Spinal cord (tissue), 10 donors: ENCODE results near the gene INTS1. TPM values are rescaled to one million over a fixed set of nuclear protein-coding genes. Genes with fewer than 3 reads are reported as not detected.

Experiments used
- DNase-seq, 6 donors: peaks; one replicate each; pipeline versions ENCODE4 v3.0.0 to v3.0.0-alpha.2; 2013 to 2015; ENCODE audit warnings: low spot score in 6 of 6, low read depth in 4 of 6
- H3K27ac ChIP-seq: one replicate; pipeline ENCODE4 v1.5.1; 2013; ENCODE audit warnings: low read depth, low read length, control low read depth
- H3K27me3 ChIP-seq: one replicate; pipeline ENCODE4 v1.6.1; 2013; ENCODE audit warnings: low read length; ENCODE audit not compliant: control insufficient read depth, insufficient read depth
- H3K36me3 ChIP-seq: one replicate; pipeline ENCODE4 v1.6.1; 2013; ENCODE audit warnings: low read length; ENCODE audit not compliant: control insufficient read depth, insufficient read depth
- H3K4me1 ChIP-seq: one replicate; pipeline ENCODE4 v1.6.1; 2013; ENCODE audit warnings: low read length; ENCODE audit not compliant: control insufficient read depth, insufficient read depth
- H3K4me3 ChIP-seq: one replicate; pipeline ENCODE4 v1.5.1; 2013; ENCODE audit warnings: low read depth, low read length, control low read depth
- H3K9me3 ChIP-seq: one replicate; pipeline ENCODE4 v1.6.1; 2013; ENCODE audit warnings: low read length; ENCODE audit not compliant: control insufficient read depth, insufficient read depth
- WGBS: methylation state at CpG from one replicate; pipeline ENCODE4 v1.1.5; 2013; ENCODE audit warnings: missing lambda C conversion rate; ENCODE audit not compliant: insufficient coverage; 5-methylcytosine and 5-hydroxymethylcytosine counted together
- polyA plus RNA-seq, 2 donors: library from polyadenylated mRNA; unstranded; fragments of 120-200 nt; gene quantifications; one replicate each; pipeline ENCODE4 v1.2.1, GENCODE V29; 2013; ENCODE audit not compliant: insufficient read length in 2 of 2
- total RNA-seq, 2 donors: library from RNA; depleted of rRNA in 1 of 2; stranded (reverse); fragments of 120-200 nt in 1 of 2; fragments of >200 nt in 1 of 2; gene quantifications; one replicate each; pipeline versions ENCODE4 v1.2.3 to v1.2.4, GENCODE V29; 2013 to 2014
- donor health status: healthy.

Gene INTS1
- total and polyA plus RNA-seq, 4 donors, result 24.0 to 107 (median 65.6) TPM

DNA sequence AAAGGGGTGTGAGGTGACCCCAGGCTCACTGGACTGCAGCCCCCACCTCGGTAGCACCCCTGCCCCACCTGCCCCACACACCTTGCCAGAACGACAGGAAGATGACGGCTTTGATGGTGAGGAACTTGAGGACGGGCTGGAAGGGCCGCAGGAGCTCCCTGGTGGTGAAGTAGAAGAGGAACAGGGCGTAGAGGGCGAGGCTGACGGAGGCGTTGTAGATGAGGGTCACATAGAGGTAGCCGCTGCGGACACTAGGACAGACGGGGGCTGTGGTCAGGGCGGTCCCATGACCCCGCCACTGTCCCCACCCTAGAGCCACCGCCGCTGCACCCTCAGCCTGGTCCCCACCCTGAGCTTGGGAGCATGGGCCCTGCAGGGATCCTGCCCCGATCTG is 44.2 kb upstream of the INTS1 start:
- Histone ChIP-seq H3K36me3 (peaks cover 59% of the 10 kb centered on the region), H3K4me3 (no peak overlapping the region), H3K9me3 (no peaks in the 10 kb centered on the region), H3K27ac (no peak overlapping the region), H3K4me1 (no peaks in the 10 kb centered on the region), H3K27me3 (no peaks in the 10 kb centered on the region)
- 84% methylated on average over 14 of the region's 17 CpGs for WGBS
- no peak for DNase-seq

DNA sequence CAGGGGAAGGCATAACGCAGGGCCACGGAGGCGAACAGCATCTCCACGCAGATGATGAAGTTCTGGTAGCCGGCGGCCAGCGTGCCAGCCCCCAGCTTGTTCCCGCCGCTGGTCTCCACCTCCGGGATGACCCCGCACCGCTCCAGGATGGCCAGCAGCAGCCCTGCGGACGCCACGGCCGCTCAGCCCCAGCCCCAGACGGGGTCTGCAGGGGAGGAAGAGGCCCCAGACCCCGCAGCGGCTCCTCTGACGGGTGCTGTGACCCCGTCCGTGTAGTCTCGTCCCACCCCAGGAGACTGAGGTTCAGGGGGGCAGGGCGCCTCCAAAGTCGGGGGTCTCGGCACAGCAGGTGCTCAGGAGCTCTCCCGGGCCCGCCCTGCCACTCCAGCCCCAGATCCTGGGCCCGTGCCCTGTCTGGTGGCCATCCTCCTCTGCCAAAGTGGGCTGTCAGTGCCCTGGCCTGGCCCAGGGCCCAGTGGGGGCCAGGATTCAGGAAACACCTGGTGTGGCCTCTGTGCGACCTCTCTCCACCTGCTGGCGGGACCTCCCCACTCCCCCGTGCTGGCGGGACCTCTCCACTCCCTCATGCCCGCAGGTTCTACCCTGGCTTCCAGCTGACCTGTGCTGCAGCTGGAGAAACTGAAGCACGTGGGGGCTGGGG is 43.7 kb upstream of the INTS1 start:
- Histone ChIP-seq H3K9me3 (no peaks in the 10 kb centered on the region), H3K27me3 (no peaks in the 10 kb centered on the region), H3K4me1 (no peaks in the 10 kb centered on the region), H3K27ac (no peak overlapping the region), H3K36me3 (peaks cover 65% of the 10 kb centered on the region), H3K4me3 (no peak overlapping the region)
- WGBS, result 77% methylated on average over 35 of the region's 35 CpGs
- DNase-seq, result no peak

DNA sequence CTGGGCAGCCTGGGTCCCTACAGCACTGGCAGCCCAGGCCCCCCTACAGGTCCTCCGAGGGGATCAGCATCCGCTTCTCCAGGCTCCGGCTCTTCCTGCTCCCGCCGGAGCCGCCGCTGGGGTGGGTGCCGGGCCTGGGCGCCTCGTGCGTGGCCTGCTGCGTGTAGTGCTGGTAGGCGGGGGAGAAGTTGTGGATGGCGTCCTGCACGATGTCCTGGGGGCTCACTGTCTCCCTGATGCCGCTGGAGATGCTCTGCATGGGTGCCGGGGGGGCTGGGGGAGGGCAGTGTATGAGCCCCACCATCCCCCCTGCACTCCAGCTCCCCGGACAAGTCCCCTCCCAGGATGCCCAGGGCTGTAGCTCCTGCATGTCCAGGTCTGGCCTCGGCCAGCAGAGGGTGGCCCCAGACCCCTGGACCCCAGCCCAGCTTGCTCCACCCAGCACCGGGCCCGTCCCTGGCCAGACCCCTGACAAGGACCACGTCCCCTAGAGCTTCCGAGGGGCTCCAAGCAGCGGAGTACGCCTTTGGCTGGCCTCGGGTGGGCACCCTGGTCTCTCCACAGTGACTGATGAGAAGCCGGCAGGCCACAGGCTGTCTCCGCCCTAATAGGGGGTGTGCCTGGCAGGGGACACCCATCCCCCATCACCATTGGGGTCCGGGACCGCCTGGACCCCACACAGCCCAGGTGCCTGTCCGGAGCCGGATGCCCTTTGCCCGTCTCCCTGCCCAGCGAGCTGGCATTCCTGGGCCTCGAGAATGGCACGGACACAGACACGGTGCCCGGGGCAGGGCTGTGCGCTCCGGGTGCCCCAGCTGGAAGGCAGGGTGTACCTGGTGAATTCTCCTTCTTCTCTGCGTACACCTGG is 43.0 kb upstream of the INTS1 start:
- WGBS, result 81% methylated on average over 40 of the region's 41 CpGs
- Histone ChIP-seq H3K9me3 (no peaks in the 10 kb centered on the region), H3K4me3 (no peak overlapping the region), H3K4me1 (no peaks in the 10 kb centered on the region), H3K27me3 (no peaks in the 10 kb centered on the region), H3K36me3 (peaks cover 72% of the 10 kb centered on the region), H3K27ac (no peak overlapping the region)
- no peak for DNase-seq

DNA sequence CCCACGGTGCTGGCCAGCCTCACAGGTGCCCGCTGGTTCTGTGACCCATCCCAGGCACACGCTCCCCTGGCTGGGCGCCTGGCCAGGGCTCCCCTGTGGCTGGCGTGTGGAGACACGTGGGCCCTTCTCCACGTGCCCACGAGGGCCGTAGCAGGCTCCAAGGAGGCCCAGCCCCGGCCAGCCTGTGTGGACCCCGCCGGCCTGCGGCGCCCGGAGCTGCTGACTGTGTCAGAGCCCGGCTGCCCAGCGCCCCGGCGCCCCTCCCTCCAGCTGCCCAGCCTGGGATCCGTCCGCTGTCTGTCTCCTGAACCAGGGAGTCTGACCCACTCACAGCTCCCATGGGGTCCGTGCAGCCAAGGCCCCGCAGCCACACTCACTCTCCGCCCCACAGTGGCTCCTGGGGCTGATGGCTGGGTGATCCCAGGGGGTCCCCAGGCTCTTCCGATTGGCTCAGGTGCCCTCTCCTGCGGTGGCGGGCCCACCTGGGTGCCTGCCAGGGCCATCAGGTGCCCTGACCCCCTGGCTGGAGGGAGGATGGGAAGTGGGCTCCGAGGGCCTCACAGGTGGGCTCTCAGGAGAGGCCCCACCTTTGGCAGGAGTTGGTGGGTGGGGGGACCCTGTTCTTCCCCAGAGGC is 42.2 kb upstream of the INTS1 start:
- WGBS, result 87% methylated on average over 27 of the region's 28 CpGs
- Histone ChIP-seq H3K27ac (no peak overlapping the region), H3K4me3 (no peak overlapping the region), H3K27me3 (no peaks in the 10 kb centered on the region), H3K9me3 (no peaks in the 10 kb centered on the region), H3K4me1 (no peaks in the 10 kb centered on the region), H3K36me3 (peaks cover 80% of the 10 kb centered on the region)
- DNase-seq, result no peak

DNA sequence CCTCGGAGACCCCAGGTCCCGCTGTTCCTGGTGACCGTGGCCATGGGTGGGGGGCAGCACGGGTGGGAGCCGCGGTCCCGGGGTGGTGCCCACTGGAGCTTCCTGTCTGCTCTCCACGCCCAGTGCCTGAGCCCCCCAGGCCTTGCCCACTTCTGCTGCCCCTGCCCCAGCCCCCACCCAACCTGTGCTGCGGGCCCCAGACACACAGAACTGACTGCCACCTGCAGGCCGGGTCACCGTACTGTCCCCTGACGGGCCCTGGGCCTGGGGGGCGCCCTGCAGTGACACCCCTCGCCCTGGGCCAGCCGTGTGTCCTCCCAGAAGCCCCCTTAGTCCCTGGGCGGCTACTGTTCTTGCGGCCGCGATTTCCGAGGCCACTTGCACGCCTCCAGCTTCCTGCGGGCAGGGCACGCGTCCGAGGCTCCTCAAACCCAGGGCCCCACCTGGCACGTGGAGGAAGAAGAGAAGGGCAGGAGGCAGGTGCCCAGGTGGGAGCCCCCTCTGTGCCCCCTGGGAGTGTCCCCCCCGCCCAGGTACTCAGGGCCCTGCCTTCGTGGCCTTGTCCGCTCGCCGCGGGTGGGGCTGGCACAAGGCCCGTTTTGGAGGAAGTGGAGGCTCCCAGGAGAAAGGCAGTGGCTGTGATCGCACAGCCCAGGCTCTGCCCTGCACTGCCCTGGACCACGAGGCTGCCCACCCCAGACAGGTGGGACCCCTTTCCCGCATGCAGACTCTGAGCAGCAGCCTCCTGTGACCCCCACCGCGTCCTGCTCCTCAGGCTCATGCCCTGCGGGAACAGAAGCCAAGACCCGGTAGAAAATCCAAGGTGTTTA is 41.4 kb upstream of the INTS1 start:
- peaks cover 87% of the 10 kb centered on the region for H3K36me3 ChIP-seq
- no peaks in the 10 kb centered on the region for H3K4me1 ChIP-seq
- H3K4me3 ChIP-seq, result no peak overlapping the region
- no peak for DNase-seq
- 84% methylated on average over 40 of the region's 40 CpGs for WGBS
- no peaks in the 10 kb centered on the region for H3K27me3 ChIP-seq
- no peak overlapping the region for H3K27ac ChIP-seq
- no peaks in the 10 kb centered on the region for H3K9me3 ChIP-seq

DNA sequence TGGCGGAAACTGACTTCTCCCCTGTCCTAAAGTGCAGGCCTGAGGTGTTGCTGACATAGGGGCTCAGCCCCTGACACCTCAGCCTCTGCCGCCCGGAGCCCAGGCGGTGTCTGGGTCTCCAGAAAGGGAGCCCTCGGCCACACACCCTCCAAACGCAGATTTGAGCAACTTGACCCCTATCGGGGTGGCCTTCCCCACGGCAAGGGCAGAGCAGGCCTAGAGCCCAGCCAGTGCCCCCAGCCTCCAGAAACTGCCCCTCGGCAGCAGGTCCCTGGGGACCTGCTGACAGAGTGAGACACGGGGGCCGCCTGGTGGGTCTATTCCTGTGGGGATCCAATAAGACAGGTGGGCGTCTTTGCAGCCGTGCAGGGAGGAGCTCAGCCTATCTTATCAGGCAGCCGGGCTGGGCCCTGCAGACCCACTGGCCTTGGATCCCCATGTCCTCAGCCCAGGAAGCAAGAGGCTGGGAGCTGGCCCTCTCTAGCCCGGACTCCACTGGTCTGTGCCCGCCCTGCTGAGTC is 40.8 kb upstream of the INTS1 start:
- Histone ChIP-seq H3K27ac (no peak overlapping the region), H3K4me1 (no peaks in the 10 kb centered on the region), H3K27me3 (no peaks in the 10 kb centered on the region), H3K9me3 (no peaks in the 10 kb centered on the region), H3K4me3 (no peak overlapping the region), H3K36me3 (peaks cover 88% of the 10 kb centered on the region)
- WGBS, result 88% methylated on average over 16 of the region's 16 CpGs
- DNase-seq, result no peak

DNA sequence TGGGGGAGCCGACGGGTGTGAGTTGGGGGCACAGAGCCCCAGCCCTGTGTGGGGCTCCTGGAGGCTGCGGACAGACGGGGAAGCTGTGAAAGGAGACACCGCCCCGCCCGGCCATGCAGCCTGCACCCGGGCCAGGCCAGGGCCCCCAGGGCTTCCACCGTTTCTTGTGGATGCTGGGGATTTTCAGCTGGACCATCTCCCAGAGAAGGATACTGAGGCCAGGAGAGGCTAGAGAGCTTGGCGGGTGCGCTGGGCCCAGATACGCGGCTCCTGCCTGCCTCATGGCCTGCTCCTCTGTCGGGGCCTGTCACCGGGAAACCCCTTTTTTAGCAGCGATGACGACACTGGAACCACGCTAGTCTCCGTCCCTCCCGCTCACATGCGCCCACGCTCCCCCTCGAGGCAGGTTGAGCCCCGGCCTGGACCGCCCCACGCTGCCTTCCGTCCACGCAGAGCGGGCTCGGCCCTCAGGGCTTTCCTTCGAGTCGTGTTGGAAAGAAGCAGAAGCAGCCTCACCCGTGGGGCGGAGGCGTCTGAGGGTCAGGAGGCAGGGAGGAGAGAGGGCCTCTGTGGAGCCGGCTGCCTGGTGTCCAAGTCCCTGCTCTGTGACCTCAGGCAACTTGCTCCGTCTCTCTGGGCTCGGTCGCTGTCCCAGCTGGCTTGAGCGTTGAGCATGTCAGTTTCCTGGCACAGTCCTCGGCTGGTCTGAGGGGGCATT is 40.1 kb upstream of the INTS1 start:
- Histone ChIP-seq H3K4me3 (no peak overlapping the region), H3K27ac (no peak overlapping the region), H3K9me3 (no peaks in the 10 kb centered on the region), H3K27me3 (no peaks in the 10 kb centered on the region), H3K4me1 (peaks cover 5% of the 10 kb centered on the region), H3K36me3 (peaks cover 89% of the 10 kb centered on the region)
- WGBS, result 84% methylated on average over 41 of the region's 41 CpGs
- DNase-seq, result no peak

DNA sequence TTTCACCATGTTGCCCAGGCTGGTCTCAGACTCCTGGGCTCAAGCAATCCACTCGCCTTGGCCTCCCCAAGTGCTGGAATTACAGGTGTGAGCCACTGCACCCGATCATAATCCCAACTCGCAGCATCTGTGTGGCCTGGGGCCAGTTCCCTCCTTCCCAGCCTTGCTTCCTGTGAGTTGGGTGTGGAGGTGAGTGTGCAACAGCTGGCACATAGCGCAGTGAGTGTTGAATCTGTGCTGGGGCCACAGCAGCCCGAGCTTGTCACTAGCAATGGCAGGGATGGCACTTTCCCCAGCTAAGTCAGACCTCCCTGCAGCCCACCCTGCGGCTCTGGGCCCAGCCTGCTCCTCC is 39.6 kb upstream of the INTS1 start:
- Histone ChIP-seq H3K9me3 (no peaks in the 10 kb centered on the region), H3K4me1 (peaks cover 10% of the 10 kb centered on the region), H3K4me3 (no peak overlapping the region), H3K27me3 (no peaks in the 10 kb centered on the region), H3K36me3 (peaks cover 93% of the 10 kb centered on the region), H3K27ac (no peak overlapping the region)
- WGBS, result 83% methylated on average over 6 of the region's 6 CpGs
- no peak for DNase-seq
